AG04450 (cell line): ENCODE data around the gene ATL1. TPM values are rescaled to one million over a fixed set of nuclear protein-coding genes. Genes with fewer than 3 reads are reported as not detected.
"Not testable (repeated sequence)": the region's sequence is repeated elsewhere in the genome, so short reads cannot be mapped to it uniquely, and the experiment has no call there.

Experiments
- CTCF ChIA-PET: fragments of 300-600, 350-600 bp; formaldehyde crosslinking; extraction: SDS; loops from one replicate; lab custom pipeline; 2022; ENCODE audit warnings: antibody characterized with exemption, inconsistent platforms; lab: Charles Lee
- POLR2A ChIA-PET: fragments of 350-600 bp; formaldehyde crosslinking; extraction: SDS; loops from one replicate; lab custom pipeline; 2021; ENCODE audit warnings: antibody characterized with exemption, inconsistent platforms; lab: Yijun Ruan, JAX
- DNase-seq: peaks from one replicate; pipeline ENCODE4 v3.0.0-alpha.2; 2011; ENCODE audit warnings: low read depth, low spot score
- H3K27ac ChIP-seq: one replicate; pipeline ENCODE4 v1.5.1; 2012; ENCODE audit warnings: low read depth, low read length, control low read depth
- H3K27me3 ChIP-seq: one replicate; pipeline ENCODE4 v1.6.0; 2012; ENCODE audit warnings: low read length; ENCODE audit not compliant: control insufficient read depth, insufficient read depth
- H3K4me3 ChIP-seq: 2 replicates; pipeline ENCODE4 v1.5.1; 2011; ENCODE audit warnings: mild to moderate bottlenecking, low read depth, low read length, control low read depth
- H3K9me3 ChIP-seq: 2 replicates; pipeline ENCODE4 v1.5.1; 2012; ENCODE audit warnings: low read length; ENCODE audit not compliant: control insufficient read depth, insufficient read depth
- polyA plus RNA-seq: library from polyadenylated mRNA; depleted of rRNA; stranded (reverse); fragments of >200 nt; gene quantifications from 2 replicates; pipeline ENCODE4 v1.2.3, GENCODE V29; 2011
- TF ChIP-seq, protein P1 (sequence below): IDR thresholded peaks from 2 replicates; pipeline ENCODE4 v1.5.1; 2011; ENCODE audit warnings: low read depth, low read length, control low read depth, inconsistent platforms

Gene ATL1
- polyA plus RNA-seq, 1 experiment = 11.5 TPM

DNA sequence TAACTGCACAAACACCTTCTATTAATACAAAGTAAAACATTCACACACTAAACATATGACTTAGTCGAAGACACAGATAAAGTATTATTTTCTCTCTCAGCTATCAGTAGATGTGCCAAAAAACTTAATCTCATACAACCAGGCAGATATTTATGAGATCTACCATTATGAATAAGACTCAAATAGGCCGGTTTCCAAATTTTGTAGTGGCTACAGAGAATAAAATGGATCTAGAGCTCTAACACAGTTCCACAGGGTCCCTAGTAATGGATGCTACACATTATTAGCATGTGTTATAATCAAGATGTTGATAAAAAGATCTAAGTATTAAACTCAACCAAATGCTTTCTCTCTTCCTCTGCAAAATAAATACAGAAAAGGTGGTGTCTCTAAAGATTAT, 97.8 kb downstream of the ATL1 start:
- no peaks in the 10 kb centered on the region for H3K9me3 ChIP-seq
- no peaks in the 10 kb centered on the region for H3K27me3 ChIP-seq
- H3K4me3 ChIP-seq = no peak overlapping the region
- TF ChIP-seq, protein P1, sequence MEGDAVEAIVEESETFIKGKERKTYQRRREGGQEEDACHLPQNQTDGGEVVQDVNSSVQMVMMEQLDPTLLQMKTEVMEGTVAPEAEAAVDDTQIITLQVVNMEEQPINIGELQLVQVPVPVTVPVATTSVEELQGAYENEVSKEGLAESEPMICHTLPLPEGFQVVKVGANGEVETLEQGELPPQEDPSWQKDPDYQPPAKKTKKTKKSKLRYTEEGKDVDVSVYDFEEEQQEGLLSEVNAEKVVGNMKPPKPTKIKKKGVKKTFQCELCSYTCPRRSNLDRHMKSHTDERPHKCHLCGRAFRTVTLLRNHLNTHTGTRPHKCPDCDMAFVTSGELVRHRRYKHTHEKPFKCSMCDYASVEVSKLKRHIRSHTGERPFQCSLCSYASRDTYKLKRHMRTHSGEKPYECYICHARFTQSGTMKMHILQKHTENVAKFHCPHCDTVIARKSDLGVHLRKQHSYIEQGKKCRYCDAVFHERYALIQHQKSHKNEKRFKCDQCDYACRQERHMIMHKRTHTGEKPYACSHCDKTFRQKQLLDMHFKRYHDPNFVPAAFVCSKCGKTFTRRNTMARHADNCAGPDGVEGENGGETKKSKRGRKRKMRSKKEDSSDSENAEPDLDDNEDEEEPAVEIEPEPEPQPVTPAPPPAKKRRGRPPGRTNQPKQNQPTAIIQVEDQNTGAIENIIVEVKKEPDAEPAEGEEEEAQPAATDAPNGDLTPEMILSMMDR = no peak
- DNase-seq = no peak
- ChIA-PET CTCF (interaction anchor here (1.2 to 1.5 kb wide), 4 partner anchors 27 to 118 kb away, joined by 3 to 4 read pairs (median 4); no protein-coding TSS in a partner anchor), POLR2A (interaction anchor here (1.4 kb wide), 1 partner anchor 11 kb away, joined by 4 read pairs; the partner anchor contains the start of gene SAV1)
- no peak overlapping the region for H3K27ac ChIP-seq

DNA sequence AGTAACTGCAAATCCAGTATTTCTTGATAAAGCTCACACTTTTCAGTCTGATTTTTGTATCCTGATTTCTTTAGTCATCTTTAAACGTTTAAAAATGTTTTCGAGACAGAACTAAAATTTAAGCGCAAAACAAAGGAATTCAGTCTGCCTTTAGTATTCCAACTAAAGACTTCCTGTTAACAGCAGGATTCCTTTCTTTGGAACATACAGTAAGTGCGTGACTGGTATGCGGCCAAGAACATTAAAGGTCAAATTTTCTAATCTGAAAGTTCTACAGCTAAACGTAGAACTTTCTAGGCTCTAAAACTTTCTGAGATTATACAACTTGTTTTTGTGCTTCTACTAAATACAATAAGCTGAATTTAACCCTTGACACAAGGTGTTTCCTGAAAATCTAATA, 98.3 kb downstream of the ATL1 start:
- ChIA-PET POLR2A (interaction anchor here (1.4 kb wide), 1 partner anchor 10 kb away, joined by 4 read pairs; the partner anchor contains the start of gene SAV1), CTCF (interaction anchor here (0.6 to 1.5 kb wide), 5 partner anchors 28 to 207 kb away, joined by 3 to 4 read pairs (median 3); no protein-coding TSS in a partner anchor)
- Histone ChIP-seq H3K27ac (no peak overlapping the region), H3K9me3 (no peaks in the 10 kb centered on the region), H3K27me3 (no peaks in the 10 kb centered on the region), H3K4me3 (no peak overlapping the region)
- DNase-seq = no peak
- TF ChIP-seq, protein P1 = no peak

DNA sequence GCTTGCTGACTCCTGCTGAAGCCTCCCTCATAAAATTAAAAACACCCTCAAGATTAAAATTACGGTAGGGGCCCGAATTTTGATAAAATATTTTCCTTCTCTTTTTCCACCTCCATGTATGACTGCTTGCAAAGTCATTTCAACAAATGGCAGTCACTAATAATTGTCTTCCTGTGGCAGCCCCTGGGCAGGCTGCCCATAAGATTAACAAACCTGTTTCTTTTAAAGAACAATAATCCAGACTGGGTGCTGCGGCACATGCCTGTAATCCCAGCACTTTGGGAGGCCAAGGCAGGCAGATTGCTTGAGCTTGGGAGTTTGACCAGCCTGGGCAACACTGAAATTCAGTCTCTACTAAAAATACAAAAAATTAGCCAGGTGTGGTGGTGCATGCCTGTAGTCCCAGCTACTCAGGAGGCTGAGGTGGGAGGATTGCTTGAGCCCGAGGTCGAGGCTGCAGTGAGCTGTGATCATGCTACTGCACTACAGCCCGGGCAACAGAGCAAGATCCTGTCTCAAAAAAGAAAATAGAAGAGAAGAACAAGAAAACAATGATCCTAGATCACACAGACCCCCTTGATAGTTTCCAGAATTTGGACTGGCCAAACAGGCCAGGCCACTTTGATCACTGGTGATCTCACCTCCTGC, 99.5 kb downstream of the ATL1 start:
- TF ChIP-seq, protein P1 = no peak
- POLR2A ChIA-PET = interaction anchor here (0.6 kb wide), 1 partner anchor 7 kb away, joined by 11 read pairs; no protein-coding TSS in a partner anchor
- Histone ChIP-seq H3K4me3 (no peak overlapping the region), H3K27me3 (no peaks in the 10 kb centered on the region), H3K9me3 (no peaks in the 10 kb centered on the region), H3K27ac (no peak overlapping the region)
- CTCF ChIA-PET = interaction anchor here (0.9 kb wide), 1 partner anchor 39 kb away, joined by 3 read pairs; no protein-coding TSS in a partner anchor
- DNase-seq = no peak

DNA sequence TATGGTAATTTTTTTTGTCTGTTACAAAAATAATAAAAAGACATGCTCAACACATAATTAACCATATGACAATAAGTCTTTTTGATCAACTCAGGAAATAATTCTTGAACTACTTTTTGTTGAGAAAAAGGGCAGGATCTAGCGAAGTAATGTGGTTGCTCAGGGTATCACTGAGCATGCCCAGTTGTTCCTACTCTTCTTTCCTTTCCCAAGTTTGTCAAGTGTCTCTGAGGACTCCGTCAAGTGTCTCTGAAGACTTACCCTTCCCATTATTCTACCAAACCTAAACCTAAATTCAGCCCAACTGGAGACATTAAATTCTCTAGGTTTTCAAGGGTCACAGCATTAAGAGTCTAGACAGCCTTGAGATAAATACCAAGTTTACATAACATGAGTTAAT, 104.6 kb downstream of the ATL1 start:
- DNase-seq, CTCF ChIA-PET, POLR2A ChIA-PET, H3K9me3 ChIP-seq, H3K27me3 ChIP-seq, H3K4me3 ChIP-seq, H3K27ac ChIP-seq: not testable (repeated sequence)

DNA sequence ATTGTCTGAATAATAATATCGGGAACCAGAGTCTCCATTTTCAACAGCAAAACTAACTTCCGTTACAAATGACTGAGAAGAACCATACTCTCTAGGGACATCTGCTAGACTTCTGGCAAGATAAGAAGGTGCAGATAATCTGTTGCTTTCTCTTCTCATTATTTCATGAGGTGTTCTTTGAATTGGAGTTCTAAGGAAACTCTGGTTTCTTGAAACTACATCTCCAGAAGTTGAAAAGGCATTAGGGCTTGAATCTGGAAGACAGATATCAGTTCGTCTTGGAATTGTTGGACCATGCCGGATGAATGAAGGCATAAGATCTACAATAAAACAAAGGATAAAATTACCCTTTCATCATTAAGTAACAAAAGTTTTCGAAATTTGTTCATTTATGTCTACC, 105.4 kb downstream of the ATL1 start:
- POLR2A ChIA-PET = not testable (repeated sequence)

More for the DNA sequence above, 105.4 kb downstream of the ATL1 start:
- CTCF ChIA-PET = interaction anchor here (1.2 to 1.3 kb wide), 2 partner anchors 49 to 109 kb away, joined by 4 to 5 read pairs; no protein-coding TSS in a partner anchor
- H3K27me3 ChIP-seq, H3K9me3 ChIP-seq, H3K4me3 ChIP-seq, H3K27ac ChIP-seq, DNase-seq: not testable (repeated sequence)
